Urothelium cell line (cell line): ENCODE measurements around the gene INTS1.
"Not testable (repeated sequence)": the region's sequence is repeated elsewhere in the genome, so short reads cannot be mapped to it uniquely, and the experiment has no call there.

ENCODE experiments used
- DNase-seq: peaks from one replicate; pipeline ENCODE4 v3.0.0; 2011; ENCODE audit warnings: low spot score, mixed read lengths
- FAIRE-seq: peaks from 2 replicates; lab custom pipeline; 2011; peaks lifted over from hg19 to GRCh38; lab: Jason Lieb, UNC

The INTS1 gene

DNA sequence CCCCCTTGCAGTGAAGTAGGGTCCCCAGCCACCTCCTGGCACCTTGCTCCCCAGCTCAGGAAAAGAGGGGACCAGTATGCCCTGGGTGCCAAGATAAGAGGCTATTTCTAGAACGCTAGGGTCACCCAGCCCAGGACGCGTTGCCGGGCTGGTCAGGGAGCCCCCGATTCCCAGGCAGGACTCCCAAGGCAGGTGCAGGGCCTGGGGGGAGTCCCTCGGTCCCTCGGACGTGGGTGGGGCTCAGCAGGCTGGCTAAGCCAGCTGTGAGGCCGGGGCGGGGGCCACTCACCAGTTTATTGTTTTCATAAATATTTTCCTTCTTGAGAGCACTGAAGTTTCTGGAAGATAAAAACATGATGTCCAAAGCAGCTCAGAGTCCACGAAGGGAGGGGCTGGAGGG is 54.2 kb downstream of the INTS1 start:
- FAIRE-seq: no peak

GRCh38 chr7:1449501-1449900 is 54.7 kb downstream of the INTS1 start:
- DNase-seq (no peak), FAIRE-seq (peak; percentile 70)

More for the DNA sequence above, 54.2 kb downstream of the INTS1 start:
- DNase-seq: no peak

DNA sequence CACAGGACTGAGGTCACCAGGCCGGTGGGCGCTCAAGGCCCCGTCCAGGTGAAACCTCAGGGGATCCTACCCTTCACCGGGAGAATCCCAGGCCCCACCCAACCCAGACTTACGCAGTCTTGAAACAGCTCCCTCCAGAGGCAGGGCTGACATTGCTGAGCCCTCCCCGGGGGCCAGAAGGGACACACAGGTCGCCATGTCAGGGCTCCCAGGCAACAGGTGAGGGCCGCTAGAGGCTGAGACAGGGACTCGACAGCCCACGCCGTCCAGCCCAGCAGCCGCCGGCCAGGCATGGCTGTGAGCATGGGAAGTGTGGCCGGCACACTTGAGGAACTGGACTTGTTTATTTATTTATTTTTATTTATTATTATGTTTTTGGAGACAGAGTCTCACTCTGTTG is 55.2 kb downstream of the INTS1 start:
- peak; percentile 40 for FAIRE-seq
- DNase-seq: no peak

DNA sequence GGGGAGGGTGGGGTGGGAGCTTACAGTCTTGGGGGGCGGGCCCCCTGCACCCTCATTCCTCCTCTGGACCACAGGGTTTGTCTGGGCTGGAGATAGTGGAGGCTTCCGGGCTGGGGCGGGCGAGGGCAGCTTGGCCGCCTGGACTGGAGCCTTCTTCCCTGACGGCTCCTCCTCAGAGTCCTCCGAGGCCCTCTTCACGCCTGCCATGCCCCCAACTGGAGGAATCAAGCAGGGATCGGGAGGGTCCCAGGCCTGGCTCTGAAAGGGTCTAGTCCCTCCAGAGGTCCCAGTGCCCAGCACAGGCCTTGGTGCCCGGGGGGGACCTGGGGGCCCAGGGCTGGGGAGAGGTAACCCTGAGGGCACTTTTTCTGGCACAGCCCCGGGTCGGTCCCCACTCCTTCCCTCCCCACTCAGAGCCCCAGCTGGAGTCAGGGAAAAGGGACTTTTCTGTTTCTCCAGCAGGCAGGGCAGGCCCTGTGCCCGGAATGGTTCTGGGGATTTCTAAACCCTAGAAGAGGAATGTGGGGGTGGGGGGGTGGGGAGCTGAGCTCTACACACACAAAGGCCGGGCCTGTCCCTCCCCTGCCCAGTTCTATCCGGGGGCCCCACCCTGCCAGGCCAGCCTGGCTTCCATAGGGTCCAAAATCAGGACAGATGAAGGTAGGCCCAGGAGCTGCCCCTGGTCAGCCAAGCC is 56.5 kb downstream of the INTS1 start:
- peak; percentile 20 for FAIRE-seq
- no peak for DNase-seq

DNA sequence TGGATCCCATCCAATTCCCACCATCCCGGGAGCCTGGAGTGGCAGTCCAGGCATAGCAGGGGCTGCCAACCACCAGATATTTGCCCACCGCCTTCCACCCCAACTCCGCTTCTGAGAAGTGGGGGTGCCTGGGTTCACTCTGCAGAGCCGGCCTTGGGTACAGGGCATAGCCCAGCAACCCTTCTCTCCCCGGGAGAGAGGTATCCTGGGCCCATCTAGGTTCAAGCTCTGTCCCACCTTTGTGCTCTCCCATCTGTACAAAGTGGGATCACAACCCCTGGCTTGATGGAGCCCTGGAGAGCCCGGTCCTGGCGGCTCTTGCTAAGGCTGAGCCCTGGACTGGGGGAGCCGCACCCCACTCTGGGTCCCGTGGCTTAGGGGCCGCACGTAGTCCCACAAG is 57.1 kb downstream of the INTS1 start:
- FAIRE-seq: peak; percentile 20
- DNase-seq: no peak

GRCh38 chr7:1446620-1447032 is 57.6 kb downstream of the INTS1 start:
- no peak for FAIRE-seq
- no peak for DNase-seq

DNA sequence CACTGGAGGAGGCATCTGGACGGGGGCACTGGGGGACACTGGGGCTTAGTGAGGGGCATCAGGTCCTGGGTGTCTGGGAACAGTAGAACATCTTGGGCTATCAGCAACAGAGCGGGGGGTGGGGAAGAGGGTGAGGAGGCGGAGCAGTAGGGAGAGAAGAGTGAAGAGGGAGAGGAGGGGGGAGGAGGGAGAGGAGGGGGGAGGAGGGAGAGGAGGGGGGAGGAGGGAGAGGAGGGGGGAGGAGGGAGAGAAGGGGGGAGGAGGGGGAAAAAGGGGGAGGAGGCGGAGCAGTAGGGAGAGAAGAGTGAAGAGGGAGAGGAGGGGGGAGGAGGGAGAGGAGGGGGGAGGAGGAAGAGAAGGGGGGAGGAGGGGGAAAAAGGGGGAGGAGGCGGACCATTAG is 58.2 kb downstream of the INTS1 start:
- peak; percentile 100 for FAIRE-seq

DNA sequence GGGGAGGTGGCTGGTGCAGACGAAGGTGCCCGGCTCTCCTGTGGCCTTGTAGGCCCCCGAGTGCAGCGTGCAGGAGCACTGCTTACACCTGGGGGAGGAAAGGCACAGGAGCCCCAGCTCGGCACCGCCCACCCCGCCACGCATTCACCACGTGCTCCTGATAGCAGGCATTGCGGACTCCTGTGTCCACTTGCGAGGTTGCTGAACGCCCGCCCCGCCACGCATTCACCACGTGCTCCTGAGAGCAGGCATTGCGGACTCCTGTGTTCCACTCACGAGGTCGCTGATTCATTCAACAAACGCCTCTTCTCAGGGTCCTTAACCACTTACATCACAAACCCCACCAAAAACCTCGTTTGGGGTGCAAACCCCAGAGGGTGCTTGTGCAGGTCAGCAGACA is 58.8 kb downstream of the INTS1 start:
- no peak for FAIRE-seq
- DNase-seq: no peak

More for the DNA sequence above, 58.2 kb downstream of the INTS1 start:
- DNase-seq: not testable (repeated sequence)

- no peak for DNase-seq
- FAIRE-seq: peak; percentile 23
Observed at GRCh38 chr7:1444925-1445322, 59.3 kb downstream of the INTS1 start.

DNA sequence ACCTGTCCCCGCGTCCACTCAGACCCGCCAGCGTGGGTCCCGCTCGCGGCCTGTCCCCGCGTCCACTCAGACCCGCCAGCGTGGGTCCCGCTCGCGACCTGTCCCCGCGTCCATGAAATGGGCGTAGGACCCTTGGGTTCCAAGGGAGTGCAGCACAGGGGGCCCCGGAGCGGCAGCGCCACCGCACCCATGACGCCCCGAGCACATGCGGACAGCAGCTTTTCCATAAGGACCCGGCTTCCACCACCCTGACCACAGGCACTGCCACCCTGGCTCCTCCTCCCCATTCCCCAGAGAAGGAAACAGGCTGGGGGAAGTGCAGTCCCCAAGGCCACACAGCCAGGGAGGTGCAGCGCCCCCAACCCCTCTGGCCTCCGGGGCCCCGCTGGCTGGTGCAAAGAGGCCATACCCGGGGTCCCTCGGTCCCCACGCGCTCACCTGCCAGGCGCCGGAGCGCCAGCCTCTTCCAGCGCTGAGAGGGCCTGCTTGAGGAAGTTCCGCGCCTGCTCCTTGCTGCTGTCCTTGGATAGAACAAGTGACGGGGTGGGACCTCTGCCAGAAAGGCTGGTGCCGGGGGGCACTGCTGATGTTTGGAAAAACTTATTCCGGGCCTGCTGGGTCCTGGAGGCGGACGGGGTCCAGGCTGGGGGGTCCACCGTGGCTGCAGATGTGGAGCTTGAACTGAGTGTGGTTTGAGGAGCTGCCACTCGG is 59.8 kb downstream of the INTS1 start:
- no peak for DNase-seq
- peak; percentile 27 for FAIRE-seq

DNA sequence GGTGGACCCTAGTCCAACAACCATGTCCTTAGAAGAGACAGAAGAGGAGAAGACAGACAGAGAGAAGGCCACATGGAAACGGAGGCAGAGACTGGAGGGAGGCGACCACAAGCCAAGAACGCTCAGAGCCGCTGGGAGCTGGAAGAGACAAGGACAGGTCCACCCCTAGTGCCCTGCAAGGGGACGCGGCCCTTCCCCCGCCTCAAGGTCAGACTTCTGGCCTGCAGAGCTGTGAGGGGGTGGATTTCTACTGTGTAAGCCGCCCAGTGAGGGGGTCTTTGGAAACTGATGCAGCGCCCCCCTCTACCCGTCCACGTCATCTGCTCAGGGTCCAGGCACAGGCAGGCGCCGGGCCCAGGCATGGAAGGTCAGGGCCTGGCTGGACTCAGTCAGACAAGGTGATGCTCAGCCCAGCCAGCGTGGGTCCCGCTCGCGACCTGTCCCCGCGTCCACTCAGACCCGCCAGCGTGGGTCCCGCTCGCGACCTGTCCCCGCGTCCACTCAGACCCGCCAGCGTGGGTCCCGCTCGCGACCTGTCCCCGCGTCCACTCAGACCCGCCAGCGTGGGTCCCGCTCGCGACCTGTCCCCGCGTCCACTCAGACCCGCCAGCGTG is 60.5 kb downstream of the INTS1 start:
- FAIRE-seq: not testable (repeated sequence)

DNA sequence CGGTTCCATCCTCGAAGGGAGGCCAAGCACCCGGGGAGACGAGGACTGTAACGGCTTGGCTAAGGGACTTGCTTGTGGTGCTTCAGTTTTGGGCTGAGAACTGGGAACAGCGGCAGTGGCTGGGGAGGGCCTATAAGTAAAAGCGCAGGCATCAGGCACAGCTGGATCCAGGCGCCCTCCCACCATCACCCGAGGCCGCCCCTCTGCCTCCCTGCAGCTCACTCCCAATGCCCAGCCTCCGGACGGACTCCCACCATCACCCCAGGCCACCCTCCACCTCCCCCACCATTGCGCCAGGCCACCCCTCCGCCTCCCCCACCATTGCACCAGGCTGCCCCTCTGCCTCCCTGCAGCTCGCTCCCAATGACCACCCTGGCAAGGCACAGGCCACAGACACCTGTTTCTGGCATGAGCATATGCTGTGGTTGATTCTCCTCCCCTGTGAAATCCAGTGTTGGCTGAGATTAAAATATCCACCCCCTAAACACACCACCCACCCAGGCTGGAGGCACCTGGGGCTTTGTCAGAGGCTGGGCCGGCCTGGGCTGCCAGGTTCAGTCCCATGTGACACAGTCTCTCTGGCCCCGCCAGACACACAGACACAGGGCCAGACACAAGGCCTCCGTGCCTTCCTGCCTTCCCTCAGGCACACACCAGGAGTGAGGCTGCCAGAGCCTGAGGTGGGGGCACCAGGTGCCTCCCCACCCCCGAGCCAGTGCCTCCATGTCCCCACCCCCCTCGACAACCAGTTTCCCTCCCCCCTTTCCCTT is 61.6 kb downstream of the INTS1 start:
- FAIRE-seq: peak; percentile 99
- no peak for DNase-seq

More for the DNA sequence above, 60.5 kb downstream of the INTS1 start:
- DNase-seq: not testable (repeated sequence)

GRCh38 chr7:1441615-1442354 is 62.4 kb downstream of the INTS1 start:
- no peak for DNase-seq
- peak; percentile 93 for FAIRE-seq

DNA sequence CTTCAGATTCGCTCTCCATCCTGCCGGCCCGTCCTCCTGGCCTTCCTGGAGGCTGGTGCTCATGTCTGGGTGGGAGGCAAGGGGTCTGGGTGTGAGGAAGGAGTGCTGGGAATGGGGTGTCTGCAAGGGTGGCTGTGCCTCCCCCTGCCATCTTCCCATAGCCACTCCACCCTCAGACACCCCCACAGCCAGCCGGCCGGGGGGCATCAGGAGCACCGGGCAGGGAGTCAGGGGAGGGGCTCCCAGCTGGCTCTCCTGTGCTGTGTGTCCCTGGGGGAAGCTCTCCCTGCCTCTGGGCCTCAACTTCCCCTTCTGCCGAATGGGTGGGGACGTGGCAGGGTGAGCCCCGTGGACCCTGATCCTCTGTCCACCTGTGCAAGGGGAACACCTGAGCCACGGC is 63.6 kb downstream of the INTS1 start:
- no peak for FAIRE-seq
- no peak for DNase-seq

- DNase-seq (no peak), FAIRE-seq (peak; percentile 100)
Observed at GRCh38 chr7:1439373-1440363, 64.5 kb downstream of the INTS1 start.

GRCh38 chr7:1438821-1439220 is 65.4 kb downstream of the INTS1 start:
- FAIRE-seq: no peak
- DNase-seq: no peak

- no peak for FAIRE-seq
- DNase-seq: no peak
Observed at GRCh38 chr7:1438208-1438607, 66.0 kb downstream of the INTS1 start.

- FAIRE-seq (peak; percentile 5), DNase-seq (no peak)
Observed at GRCh38 chr7:1437155-1437880, 66.9 kb downstream of the INTS1 start.

- DNase-seq (no peak), FAIRE-seq (no peak)
Observed at GRCh38 chr7:1436608-1437007, 67.6 kb downstream of the INTS1 start.
